HG02884 (cell line): ENCODE results near the gene ING5.

Experiments
- ATAC-seq: cut with Tn5 transposase; IDR thresholded peaks from one replicate; pipeline ENCODE4 v1.9.1; 2021; ENCODE audit warnings: mild to moderate bottlenecking, moderate library complexity; ENCODE audit not compliant: unreplicated experiment

The ING5 gene

DNA sequence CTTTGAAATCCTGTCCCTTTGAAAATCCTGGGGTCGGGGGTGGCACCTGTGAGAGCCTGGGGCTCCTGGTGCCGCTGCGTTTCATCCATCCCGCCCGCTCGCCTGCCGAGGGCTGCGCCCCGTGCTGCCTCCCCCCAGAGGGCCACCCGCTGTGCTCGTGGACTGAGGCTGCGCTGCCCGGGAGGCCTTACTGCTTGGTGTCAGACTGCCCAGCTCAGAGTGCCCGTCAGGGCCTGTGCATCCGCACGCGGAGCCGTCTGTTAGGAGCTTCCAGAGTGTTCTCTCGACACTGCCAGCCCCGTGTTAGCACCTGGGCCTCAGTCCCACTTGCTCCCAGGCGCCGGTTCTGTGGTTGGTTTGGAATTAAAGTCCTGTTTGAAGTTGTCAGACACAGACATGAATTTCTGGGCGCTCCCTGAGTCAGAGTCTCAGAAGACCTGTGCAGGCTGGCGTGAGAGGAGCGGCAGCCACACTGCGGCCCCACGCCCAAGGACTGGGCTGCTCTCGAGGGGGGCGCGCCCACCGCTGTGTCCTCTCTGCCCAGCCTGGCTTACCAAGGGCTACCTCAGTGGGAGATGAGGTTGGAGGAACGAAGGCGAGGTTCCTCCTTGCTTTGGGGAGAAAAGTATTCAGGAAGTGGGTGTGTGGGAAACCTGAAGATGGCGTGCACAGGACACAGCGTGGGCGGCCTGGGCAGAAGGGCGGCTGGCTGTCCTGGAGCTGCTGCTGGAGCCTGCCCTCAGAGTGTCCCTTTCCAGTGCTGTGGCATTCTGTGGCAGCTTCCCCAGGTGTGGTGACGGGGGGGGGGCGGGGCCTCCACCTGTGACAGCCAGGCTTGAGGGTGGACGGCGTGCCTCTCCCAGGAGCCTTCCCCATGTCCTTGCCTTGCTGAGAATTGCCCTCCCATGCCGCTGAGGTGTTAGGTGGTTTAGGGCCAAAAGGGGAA, 29.3 kb upstream of the ING5 start:
- ATAC-seq, result no peak

DNA sequence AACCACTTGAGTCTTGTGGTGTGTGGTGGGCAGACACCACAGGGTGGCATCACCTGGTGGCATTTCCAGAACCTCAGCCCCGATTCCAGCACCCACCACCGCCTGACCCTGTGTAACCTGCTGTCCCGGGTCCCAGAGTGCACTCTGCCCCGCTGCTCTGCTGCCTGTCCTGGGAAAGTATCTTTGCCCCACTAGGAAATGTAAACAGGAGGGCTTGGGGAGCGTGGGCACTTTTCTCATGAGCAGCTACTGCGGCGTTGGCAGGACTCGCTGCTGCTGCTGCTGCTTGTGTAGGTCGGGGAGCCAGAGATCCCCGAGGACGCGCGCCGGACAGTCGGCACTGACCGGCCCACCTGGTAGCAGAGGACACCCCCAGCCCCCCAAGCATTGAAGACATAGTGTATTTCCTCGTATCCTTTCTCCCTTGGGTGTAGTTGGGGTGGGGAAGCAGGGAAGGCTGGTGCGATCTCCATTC, 28.6 kb upstream of the ING5 start:
- ATAC-seq, result no peak

DNA sequence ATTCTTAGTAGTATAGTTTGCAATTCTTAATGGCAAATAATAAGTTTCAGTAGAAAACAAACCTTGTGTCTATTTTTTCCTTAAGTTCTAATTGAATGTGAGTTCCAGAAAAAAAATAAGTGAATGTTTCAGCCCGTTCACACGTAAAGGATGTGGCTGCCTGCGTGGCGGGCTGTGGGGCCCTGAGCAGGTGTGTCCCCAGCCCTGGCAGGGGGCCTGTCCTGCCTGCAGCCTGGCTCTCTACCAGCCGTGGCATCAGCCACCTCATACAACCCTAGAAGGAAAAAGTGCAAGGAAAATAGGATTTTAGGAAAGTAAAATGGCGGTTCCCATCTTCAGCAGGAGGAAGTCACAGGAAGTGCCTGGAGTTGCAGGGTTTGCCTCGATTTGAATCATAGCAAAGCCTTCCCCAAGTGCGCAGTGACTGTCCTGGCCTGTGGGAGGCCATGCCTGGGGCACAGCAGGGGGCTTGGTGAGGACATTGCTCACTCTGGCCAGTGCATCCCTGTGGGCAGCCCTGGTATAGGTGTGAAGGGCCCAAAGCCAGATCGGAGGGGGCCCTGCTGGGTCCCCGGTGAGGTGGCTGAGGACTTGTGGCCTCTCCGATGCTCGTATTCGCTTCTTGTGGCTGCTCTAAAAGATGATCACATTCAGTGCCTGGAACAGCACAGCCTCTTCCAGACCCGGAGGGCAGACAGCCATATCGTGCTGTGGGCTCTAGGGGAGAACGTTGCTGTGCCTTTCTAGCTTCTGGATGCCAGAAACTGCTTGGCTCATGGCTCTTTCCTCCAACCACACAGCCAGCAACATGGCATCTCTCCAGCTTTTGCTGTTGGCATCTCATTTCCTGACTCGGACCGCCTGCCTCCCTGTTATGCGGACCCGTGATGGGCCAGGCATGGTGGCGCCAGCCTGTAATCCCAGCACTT, 27.8 kb upstream of the ING5 start:
- ATAC-seq, result no peak

DNA sequence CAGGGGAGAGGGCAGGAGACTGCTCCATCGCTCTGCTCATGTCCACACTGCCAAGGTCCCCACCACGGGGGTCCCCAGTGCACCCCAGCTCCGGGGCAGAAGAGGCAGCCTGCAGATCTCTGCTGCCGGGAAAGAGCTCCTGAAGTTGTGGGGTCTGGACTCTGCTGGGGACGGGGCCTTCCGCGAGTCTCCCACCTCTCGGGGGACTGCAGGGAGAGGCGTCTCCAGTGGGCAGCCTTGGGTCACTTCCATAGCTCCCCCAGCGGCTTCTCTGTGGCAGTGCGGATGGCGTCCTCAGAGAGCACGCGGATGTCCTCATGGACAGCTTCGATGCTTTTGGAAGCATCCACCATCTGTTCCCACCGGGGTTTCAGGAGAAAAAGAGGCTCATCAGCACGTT, 26.0 kb upstream of the ING5 start:
- ATAC-seq, result no peak

- ATAC-seq, result no peak
These were observed 25.2 kb upstream of the ING5 start for GRCh38 chr2:241676665-241677064.

GRCh38 chr2:241677392-241677791, 24.4 kb upstream of the ING5 start:
- ATAC-seq, result no peak

- no peak for ATAC-seq
These were observed 23.5 kb upstream of the ING5 start for GRCh38 chr2:241678307-241678706.

- no peak for ATAC-seq
These were observed 22.9 kb upstream of the ING5 start for GRCh38 chr2:241678784-241679540.

- ATAC-seq, result no peak
These were observed 21.8 kb upstream of the ING5 start for GRCh38 chr2:241680044-241680443.

GRCh38 chr2:241680827-241681599, 20.8 kb upstream of the ING5 start:
- no peak for ATAC-seq

DNA sequence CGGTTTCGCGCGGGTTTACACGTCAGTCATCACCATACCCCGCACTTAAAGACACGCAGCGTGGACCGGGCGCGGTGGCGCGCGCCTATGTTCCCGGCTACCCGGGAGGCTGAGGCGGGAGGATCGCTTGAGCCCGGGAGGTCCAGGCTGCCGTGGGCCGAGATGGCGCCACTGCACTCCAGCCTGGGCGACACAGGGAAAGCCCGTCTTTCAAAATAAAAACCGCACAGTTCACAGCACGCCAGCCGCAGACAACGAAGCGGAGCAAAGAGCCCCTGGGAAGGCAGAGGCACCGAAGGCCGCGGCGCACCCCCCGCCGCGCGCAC, 15.6 kb upstream of the ING5 start:
- no peak for ATAC-seq

- ATAC-seq, result peak; percentile 85
These were observed 15.0 kb upstream of the ING5 start, which contains the start of gene DTYMK for GRCh38 chr2:241686650-241687425. Gene DTYMK, minus strand, starts transcription at chr2:241686815. Its CDS starts 32 bp downstream, at chr2:241686783.

- ATAC-seq, result no peak
These were observed 12.5 kb upstream of the ING5 start for GRCh38 chr2:241689306-241689705.

DNA sequence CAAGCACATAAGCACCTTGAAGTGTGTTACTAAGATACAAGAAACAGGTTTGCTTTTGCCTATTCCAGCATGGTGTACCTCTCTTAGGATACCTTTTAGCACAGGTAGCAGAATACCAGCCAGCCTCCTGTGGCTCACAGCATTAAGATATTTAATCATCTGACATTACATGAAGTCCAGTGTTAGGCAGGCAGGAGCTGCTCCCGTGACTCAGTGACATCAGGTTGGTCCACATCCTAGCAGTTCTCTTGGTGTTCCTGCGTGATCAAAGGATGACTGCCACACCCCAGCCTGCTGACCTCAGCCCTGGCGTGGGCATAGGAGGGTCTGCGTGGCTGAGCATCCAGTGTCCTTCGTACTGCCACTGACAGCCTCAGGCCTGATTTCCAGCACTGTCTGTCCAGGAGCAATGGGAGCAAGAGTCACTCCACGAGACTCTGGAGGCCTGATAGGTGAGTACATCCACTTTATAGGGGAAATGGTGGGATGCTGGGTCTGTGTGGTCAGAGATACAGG, 11.6 kb upstream of the ING5 start:
- no peak for ATAC-seq

DNA sequence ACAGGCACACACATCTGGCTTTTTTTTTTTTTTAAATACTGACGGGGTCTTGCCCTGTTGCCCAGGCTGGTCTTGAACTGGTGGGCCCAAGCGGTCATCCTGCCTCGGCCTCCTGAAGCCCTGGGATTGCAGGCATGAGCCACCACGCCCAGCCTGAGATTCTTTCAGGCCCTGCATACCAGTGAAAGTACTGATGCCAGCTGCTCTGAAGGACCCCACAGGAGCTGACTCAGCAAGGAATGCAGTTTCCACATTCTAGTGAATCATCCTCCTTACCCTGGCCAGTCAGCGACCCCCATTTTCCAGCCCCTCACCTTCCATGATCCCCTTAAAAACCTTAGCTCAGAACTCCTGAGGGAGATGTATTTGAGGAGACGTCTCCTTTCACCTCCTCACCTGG, 9.4 kb upstream of the ING5 start:
- ATAC-seq, result no peak

DNA sequence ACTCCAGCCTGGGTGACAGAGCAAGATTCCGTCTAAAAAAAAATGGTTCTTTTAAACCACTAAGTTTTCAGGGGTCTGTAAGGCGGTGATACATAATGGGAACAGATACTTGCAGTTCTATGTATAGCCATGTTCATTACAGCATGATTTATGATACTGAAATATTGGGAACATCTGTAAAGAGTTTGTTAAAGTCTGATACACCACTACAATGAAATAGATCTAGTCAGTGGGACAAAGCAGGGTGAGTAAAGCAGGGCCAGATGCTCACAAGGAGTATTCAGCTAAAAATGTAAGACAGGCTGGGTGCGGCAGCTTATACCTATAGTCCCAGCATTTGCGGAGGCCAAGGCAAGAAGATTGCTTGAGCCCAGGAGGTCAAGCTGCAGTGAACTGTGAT, 6.2 kb upstream of the ING5 start:
- no peak for ATAC-seq

DNA sequence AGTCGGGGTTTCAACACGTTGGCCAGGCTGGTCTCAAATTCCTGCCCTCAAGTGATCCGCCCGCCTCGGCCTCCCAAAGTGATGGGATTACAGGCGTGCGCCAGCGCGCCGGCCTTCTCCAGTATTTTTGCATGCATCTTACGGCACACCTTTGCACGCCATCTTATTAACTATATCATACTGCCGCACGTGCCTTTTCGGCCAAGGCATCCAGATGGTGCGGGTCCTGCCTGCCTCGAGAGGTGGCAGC, 765 bp upstream of the ING5 start:
- ATAC-seq, result no peak

- ATAC-seq, result peak; percentile 69
These were observed 554 bp downstream of the ING5 start for GRCh38 chr2:241702155-241703031.
